Activated naive CD4-positive, alpha-beta T cell treated with anti-CD3 and anti-CD28 coated beads for 36 hours (primary cell): ENCODE data around the gene PHLDA3. TPM values are rescaled to one million over a fixed set of nuclear protein-coding genes. Genes with fewer than 3 reads are reported as not detected.
"Not testable (repeated sequence)": the region's sequence is repeated elsewhere in the genome, so short reads cannot be mapped to it uniquely, and the experiment has no call there.

Experiments
- CTCF ChIA-PET: fragments of 350-600 bp; sonication (Branson Sonifier 250); formaldehyde crosslinking; loops from one replicate; lab custom pipeline; 2021; ENCODE audit warnings: antibody characterized with exemption; lab: Charles Lee
- DNase-seq: peaks from one replicate; pipeline ENCODE4 v3.0.0-alpha.2; 2020
- H3K27ac Mint-ChIP-seq: one replicate; pipeline ENCODE4 v1.8.0; 2021; ENCODE audit warnings: mild to moderate bottlenecking, mixed read lengths
- H3K27me3 Mint-ChIP-seq: one replicate; pipeline ENCODE4 v1.8.0; 2021; ENCODE audit warnings: low read depth, mixed read lengths
- H3K36me3 Mint-ChIP-seq: one replicate; pipeline ENCODE4 v1.8.0; 2021; ENCODE audit warnings: low read depth, mixed read lengths
- H3K4me1 Mint-ChIP-seq: one replicate; pipeline ENCODE4 v1.8.0; 2021; ENCODE audit warnings: low read depth, mixed read lengths
- H3K4me3 Mint-ChIP-seq: one replicate; pipeline ENCODE4 v1.8.0; 2021; ENCODE audit warnings: mild to moderate bottlenecking, moderate library complexity, mixed read lengths
- H3K9me3 Mint-ChIP-seq: one replicate; pipeline ENCODE4 v1.8.0; 2021; ENCODE audit warnings: mixed read lengths
- intact Hi-C: fragments of 100-400 bp; cut with micrococcal nuclease; formaldehyde crosslinking; loops from one replicate; pipeline ENCODE4 v1.15.1; 2023
- total RNA-seq, 2 experiments: library from RNA; stranded (reverse); gene quantifications; one replicate each; pipeline ENCODE4 v1.2.3, GENCODE V29; 2021

PHLDA3 gene
- total RNA-seq, 2 experiments from 2014 or later = 19.5 TPM

DNA sequence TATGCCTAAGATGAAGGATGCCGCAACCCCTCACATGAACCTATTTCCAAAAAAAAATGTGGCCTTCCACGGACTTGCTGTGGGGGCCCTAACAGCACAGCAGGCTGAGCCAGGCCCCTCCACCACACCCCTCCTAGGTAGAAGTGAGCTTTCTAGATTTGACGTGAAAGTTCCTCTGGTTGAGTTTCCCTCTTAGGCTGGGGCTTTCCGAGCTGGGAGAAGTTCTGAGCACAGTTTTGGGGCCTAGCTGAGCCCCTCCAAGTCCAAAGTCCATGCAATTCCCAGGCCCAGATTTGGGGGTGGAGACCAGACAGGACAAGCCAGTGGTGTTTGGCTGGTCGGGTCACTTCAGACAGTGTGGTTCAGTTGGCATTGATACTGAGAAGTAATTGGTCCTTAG lies 13.8 kb upstream of the PHLDA3 start:
- H3K4me3 Mint-ChIP-seq = no peak overlapping the region
- no peaks in the 10 kb centered on the region for H3K9me3 Mint-ChIP-seq

DNA sequence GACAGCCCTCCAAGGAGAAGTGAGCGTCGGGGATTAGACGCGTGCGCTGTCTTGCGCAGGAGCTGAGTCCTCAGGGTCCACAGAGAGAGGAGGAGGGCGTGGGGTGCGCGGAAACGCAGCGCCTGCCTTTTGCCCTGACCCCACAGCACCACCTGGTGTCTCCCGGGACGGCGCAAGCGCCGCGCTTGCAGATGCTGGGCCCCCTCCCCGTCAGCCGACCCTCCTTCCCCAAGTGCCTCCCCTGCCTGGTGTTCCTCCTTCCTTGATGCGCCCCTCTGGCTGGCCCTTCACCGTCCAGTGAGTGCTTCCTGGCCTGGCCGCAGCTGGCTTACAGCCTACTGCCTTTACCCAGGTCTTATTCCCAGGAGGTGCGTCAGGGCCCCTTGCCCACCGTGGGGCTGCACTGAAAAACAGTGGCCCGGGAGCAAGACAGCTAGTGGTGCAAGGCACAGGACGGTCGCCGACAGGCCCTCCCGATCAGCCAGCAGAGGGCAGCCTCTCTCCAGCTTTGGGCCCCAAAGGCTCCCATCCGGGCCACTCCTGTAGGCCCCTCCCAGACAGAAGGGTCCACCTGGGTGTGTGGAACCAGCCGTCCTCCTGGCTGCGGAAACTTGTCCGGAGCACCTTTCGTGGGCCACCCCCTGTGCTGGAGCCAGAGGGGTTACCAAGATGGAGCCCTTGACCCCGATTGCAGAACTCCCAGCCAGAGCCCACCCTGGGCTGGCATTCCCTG lies 12.9 kb upstream of the PHLDA3 start:
- no peak overlapping the region for H3K27ac Mint-ChIP-seq
- H3K9me3 Mint-ChIP-seq = no peaks in the 10 kb centered on the region
- peak; percentile 85 for DNase-seq
- peak overlapping the region; percentile 53 for H3K4me3 Mint-ChIP-seq
- H3K4me1 Mint-ChIP-seq = peaks cover 17% of the 10 kb centered on the region
- H3K27me3 Mint-ChIP-seq = peaks cover 16% of the 10 kb centered on the region
- CTCF ChIA-PET = interaction anchor here (0.6 to 10.5 kb wide), 21 partner anchors 8 to 86 kb away, joined by 3 to 287 read pairs (median 5); partner anchors contain the start of genes CSRP1 and PHLDA3
- H3K36me3 Mint-ChIP-seq = peaks cover 4% of the 10 kb centered on the region
- intact Hi-C loops = loop anchor here (1.0 to 2.0 kb wide), 7 partner anchors 13 to 223 kb away; partner anchors contain the start of genes CSRP1 and PHLDA3

More for the DNA sequence above, 13.8 kb upstream of the PHLDA3 start:
- CTCF ChIA-PET = interaction anchor here (1.0 to 10.5 kb wide), 11 partner anchors 9 to 72 kb away, joined by 3 to 287 read pairs (median 7); partner anchors contain the start of genes CSRP1 and PHLDA3
- no peak for DNase-seq
- Mint-ChIP-seq H3K27ac (no peak overlapping the region), H3K4me1 (peaks cover 17% of the 10 kb centered on the region), H3K36me3 (peaks cover 4% of the 10 kb centered on the region), H3K27me3 (peaks cover 16% of the 10 kb centered on the region)
- intact Hi-C loops = loop anchor here (1.0 kb wide), 3 partner anchors 25 to 77 kb away; partner anchors contain the start of gene CSRP1

DNA sequence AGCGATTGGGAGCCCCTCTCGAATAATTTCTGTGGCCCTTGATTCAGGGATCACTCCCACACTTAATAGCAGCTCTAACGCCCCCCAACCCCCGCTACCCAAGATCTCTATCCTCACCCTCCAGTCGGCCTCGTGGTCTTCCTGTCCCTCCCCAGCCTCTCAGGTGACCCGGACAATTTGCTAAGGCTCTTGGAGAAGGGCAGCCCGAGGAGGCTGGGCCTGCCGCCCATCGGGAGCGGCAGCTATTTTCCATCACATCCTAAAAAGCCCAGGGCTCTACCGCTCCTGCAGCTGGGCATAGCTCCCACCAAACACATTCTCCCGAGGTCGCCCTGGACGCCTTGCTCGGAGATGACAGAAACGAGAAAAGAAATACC lies 12.0 kb upstream of the PHLDA3 start:
- DNase-seq = no peak
- CTCF ChIA-PET = interaction anchor here (0.6 to 10.5 kb wide), 17 partner anchors 8 to 119 kb away, joined by 3 to 287 read pairs (median 5); partner anchors contain the start of gene CSRP1
- Mint-ChIP-seq H3K9me3 (no peaks in the 10 kb centered on the region), H3K4me3 (peak overlapping the region; percentile 53), H3K36me3 (peaks cover 4% of the 10 kb centered on the region), H3K27ac (no peak overlapping the region), H3K27me3 (peaks cover 16% of the 10 kb centered on the region), H3K4me1 (peaks cover 17% of the 10 kb centered on the region)
- intact Hi-C loops = loop anchor here (1.0 to 2.0 kb wide), 4 partner anchors 12 to 224 kb away; partner anchors contain the start of gene PHLDA3

DNA sequence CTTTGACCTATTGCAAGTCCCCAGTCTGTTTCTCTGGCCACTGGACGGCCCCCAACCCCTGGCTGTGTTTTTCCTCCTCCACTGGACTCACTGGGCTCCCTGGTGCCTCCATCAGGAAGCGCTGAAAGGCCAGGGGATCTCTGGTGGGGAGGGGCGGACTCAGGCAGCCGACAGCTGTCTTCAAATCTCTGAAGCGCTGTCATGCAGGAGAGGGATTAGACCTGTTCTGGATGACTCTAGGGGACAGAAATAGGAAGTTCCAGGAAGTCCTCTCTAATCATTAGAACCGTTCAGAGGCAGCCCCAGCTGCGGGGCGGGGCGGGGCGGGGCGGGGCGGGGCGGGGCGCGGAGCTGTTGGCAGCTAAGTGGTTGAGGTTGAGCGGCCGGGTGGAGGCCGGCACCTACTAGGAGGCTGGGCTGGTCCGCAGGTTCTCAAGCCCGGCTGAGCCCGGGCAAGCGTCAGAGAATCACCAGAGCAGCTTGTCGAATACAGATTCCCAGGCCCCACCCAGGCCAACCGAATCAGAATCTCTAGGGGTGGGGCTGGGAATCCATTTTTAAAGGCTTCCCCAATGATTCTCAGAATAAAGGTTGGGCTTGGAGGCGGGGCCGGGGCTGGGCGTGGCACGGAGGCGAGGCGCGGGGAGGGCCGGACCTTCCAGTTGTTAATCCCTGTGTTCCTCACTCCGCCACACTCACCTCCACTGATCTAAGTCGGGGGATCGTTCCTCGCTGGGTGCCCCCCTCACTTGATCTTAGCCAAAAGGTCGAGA lies 11.4 kb upstream of the PHLDA3 start:
- H3K9me3 Mint-ChIP-seq = no peaks in the 10 kb centered on the region

DNA sequence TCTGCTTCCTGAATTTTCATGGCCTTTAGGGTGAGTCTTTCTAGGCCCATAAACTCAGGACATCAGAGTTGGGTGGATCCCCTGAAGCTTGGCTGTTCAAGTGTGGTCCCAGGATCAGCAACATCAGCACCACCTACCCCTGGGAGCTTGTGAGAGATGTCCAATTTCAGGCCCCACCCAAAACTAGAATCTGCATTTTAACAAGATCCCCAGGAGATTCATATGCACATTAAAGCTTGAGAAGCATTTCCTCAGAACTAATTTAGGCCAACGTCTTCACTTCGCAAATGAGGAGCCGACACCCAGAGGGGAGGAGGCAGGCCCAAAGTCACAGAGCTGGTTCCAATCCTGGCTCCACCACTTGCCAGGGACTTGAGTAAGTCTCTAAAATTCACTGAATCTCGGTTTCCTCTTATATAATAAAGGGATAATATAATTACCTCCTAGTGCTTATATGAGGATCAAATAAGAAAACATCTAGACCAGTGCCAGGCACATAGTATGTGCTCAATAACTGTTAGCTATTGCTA lies 10.3 kb upstream of the PHLDA3 start:
- H3K27ac Mint-ChIP-seq = no peak overlapping the region

More for the DNA sequence above, 11.4 kb upstream of the PHLDA3 start:
- DNase-seq = peak; percentile 70
- CTCF ChIA-PET = interaction anchor here (0.6 to 10.5 kb wide), 12 partner anchors 11 to 118 kb away, joined by 3 to 287 read pairs (median 6); partner anchors contain the start of gene CSRP1
- Mint-ChIP-seq H3K4me3 (peak overlapping the region; percentile 53), H3K4me1 (peaks cover 17% of the 10 kb centered on the region), H3K36me3 (peaks cover 4% of the 10 kb centered on the region), H3K27ac (no peak overlapping the region), H3K27me3 (peaks cover 16% of the 10 kb centered on the region)
- intact Hi-C loops = loop anchor here (1.0 to 2.0 kb wide), 4 partner anchors 11 to 224 kb away; partner anchors contain the start of gene PHLDA3

DNA sequence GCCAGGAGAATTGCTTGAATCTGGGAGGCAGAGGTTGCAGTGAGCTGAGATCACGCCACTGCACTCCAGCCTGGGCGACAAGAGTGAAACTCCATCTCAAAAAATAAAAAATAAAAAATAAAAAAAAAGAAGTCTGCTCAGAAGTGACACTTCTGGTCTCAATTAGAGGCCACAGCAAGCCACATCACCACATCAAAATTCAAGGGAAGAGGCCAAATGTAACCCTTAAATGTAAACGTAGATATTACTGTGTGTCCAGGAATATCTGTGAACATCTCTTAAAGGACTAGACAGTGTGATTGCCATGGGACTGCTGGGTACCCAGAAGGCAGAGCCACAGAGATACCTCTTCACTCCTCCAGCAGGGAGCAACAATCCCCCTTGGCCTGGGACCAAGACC lies 9.7 kb upstream of the PHLDA3 start:
- Mint-ChIP-seq H3K27me3 (peaks cover 20% of the 10 kb centered on the region), H3K4me1 (peaks cover 17% of the 10 kb centered on the region)
- H3K9me3 Mint-ChIP-seq, DNase-seq, H3K4me3 Mint-ChIP-seq, intact Hi-C loops, H3K27ac Mint-ChIP-seq, H3K36me3 Mint-ChIP-seq: not testable (repeated sequence)
- CTCF ChIA-PET = interaction anchor here (1.1 to 10.5 kb wide), 4 partner anchors 9 to 31 kb away, joined by 3 to 287 read pairs (median 46); partner anchors contain the start of gene CSRP1

More for the DNA sequence above, 10.3 kb upstream of the PHLDA3 start:
- Mint-ChIP-seq H3K36me3 (peaks cover 3% of the 10 kb centered on the region), H3K4me1 (peaks cover 17% of the 10 kb centered on the region), H3K9me3 (no peaks in the 10 kb centered on the region), H3K27me3 (peaks cover 16% of the 10 kb centered on the region), H3K4me3 (no peak overlapping the region)
- CTCF ChIA-PET = interaction anchor here (1.5 to 10.5 kb wide), 3 partner anchors 9 to 31 kb away, joined by 3 to 287 read pairs (median 87); partner anchors contain the start of gene CSRP1
- intact Hi-C loops = no loop called here
- no peak for DNase-seq

DNA sequence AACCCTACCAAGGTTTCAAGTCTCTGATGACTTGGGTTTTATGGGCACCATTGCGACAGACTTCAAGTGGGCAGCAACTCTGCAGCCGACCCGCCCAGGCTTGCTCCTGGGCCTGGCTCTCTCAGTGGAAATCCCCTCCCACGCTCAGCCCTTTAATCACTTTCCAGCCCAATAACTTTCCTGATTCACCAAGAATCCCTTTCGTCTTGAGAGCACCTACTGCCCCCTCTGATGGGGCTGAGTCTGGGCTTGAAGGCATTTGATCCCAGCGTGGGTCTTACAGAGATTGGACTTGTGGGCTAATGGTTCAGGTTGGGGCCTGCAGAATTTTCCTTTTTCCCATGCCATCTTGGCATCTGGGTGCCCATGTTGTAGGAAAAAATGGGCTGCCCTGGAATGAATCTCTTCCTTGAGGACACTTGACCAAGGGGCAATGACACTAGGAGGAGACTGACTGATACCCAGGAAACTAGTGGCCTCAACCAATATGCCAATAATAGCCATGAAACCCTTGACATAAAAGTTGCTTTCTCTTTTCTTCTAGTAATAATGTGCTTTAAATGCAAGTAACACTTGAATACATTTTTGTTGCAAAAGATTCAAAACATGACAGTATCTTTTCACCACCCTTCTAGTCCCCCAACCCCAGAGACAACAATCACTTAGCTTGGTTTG lies 7.8 kb upstream of the PHLDA3 start:
- intact Hi-C loops = no loop called here
- Mint-ChIP-seq H3K27ac (no peak overlapping the region), H3K9me3 (no peaks in the 10 kb centered on the region), H3K36me3 (no peaks in the 10 kb centered on the region), H3K4me3 (no peak overlapping the region), H3K27me3 (peaks cover 26% of the 10 kb centered on the region), H3K4me1 (peaks cover 12% of the 10 kb centered on the region)
- DNase-seq = no peak
- CTCF ChIA-PET = no interaction called here

DNA sequence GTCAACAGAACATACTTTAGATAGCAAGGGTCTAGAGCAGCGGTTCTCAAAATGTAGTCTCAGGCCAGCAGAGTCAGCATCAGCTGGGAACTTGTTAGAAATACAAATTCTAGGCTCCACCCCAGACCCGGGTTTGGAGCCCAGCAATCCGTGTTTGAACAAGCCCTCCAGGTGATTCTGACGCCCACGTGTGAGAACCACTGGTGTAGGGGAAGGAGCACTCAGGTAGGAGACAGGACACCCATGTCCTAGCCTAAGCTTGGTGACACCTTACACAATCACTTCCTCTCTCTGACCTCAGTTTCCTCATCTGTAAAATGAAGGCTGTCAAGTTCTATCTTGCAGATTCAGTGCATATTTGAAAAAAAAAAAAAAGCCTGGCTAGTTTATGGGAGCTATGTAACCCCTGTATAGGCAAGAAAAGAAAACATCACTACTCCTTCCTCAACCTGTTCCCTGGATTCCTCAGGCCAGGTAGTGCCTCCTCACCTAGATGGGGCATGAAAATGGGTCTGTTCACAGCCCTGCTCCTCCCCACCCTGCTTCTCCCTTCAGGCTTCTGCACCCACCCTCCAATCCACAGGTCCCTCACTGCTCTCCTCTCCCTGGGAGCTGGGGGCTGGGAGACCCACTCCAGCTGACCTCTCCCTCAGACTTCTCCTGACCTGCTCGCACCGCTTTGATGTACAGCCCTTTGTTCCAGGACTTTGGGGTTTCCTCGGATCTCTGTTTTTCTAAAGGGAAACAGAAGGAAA lies 7.1 kb upstream of the PHLDA3 start:
- no peak overlapping the region for H3K27ac Mint-ChIP-seq
- H3K9me3 Mint-ChIP-seq = no peaks in the 10 kb centered on the region
- H3K4me3 Mint-ChIP-seq = no peak overlapping the region
- peaks cover 5% of the 10 kb centered on the region for H3K4me1 Mint-ChIP-seq
- CTCF ChIA-PET = no interaction called here
- H3K36me3 Mint-ChIP-seq = no peaks in the 10 kb centered on the region
- DNase-seq = no peak
- intact Hi-C loops = no loop called here
- peaks cover 29% of the 10 kb centered on the region for H3K27me3 Mint-ChIP-seq

DNA sequence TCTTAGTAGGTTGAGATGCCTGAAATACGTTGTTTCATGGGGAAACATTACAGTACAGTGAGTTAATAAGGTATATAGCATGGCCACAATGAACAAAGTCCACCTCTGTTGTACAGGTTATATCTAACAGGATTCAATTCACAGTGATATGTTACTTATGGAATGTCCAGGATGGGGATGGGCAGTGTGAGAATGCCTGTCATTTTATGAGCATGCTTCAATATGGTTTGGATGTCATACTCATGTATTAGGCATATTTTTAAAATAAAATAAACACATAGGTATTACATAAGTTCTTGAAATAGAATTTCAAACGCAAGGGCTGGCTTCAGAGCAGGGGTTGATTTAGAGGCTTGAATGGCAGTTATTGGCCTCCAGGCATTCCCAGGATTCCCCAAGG lies 6.1 kb upstream of the PHLDA3 start:
- H3K4me3 Mint-ChIP-seq = no peak overlapping the region
- DNase-seq = no peak
- no peaks in the 10 kb centered on the region for H3K4me1 Mint-ChIP-seq
- no peak overlapping the region for H3K27ac Mint-ChIP-seq
- peaks cover 35% of the 10 kb centered on the region for H3K27me3 Mint-ChIP-seq
- H3K36me3 Mint-ChIP-seq = no peaks in the 10 kb centered on the region
- intact Hi-C loops = no loop called here
- CTCF ChIA-PET = interaction anchor here (1.1 kb wide), 1 partner anchor 38 kb away, joined by 3 read pairs; no protein-coding TSS in a partner anchor
- H3K9me3 Mint-ChIP-seq = no peaks in the 10 kb centered on the region

DNA sequence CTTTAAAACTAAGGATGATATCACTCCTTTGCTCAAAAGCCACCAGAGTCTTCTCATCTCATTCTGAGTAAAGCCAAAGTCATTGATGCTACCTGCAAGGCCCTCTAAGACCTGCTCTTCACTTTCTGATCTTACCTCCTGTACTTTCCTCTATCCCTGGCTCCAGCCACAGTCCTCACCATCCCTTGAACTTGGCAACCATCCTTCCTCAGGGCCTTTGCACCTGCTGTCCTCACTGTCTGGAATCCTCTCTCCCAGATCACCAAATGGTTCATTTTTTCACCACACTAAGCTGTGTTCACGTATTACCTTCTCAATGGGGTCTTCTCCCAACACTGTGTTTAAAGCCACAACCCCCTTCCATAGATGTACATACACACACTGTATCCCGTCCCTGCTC lies 4.3 kb upstream of the PHLDA3 start:
- Mint-ChIP-seq H3K36me3 (no peaks in the 10 kb centered on the region), H3K4me1 (peaks cover 3% of the 10 kb centered on the region), H3K4me3 (no peak overlapping the region), H3K27ac (no peak overlapping the region), H3K9me3 (no peaks in the 10 kb centered on the region), H3K27me3 (peaks cover 42% of the 10 kb centered on the region)
- intact Hi-C loops = no loop called here
- CTCF ChIA-PET = interaction anchor here (1.3 kb wide), 2 partner anchors 9 to 39 kb away, joined by 3 to 4 read pairs; no protein-coding TSS in a partner anchor
- no peak for DNase-seq

DNA sequence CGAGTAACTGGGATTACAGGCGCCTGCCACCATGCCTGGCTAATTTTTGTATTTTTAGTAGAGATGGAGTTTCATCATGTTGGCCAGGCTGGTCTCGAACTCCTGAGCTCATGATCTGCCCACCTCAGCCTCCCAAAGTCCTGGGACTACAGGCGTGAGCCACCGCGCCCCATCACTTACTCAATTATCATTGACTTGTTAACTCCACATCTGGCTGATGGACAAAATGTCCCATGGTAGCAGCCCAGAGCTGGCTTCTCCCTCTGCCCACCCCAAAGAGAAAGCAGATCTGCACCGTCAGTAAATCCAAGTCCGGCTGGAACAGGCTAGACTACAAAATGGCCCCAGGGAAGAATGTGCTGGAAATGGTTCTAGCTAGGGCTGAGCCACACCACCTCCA lies 3.3 kb upstream of the PHLDA3 start:
- H3K36me3 Mint-ChIP-seq, intact Hi-C loops, DNase-seq, H3K9me3 Mint-ChIP-seq, H3K4me1 Mint-ChIP-seq, H3K27ac Mint-ChIP-seq, H3K4me3 Mint-ChIP-seq: not testable (repeated sequence)
- peaks cover 49% of the 10 kb centered on the region for H3K27me3 Mint-ChIP-seq
- CTCF ChIA-PET = interaction anchor here (1.3 kb wide), 1 partner anchor 40 kb away, joined by 3 read pairs; no protein-coding TSS in a partner anchor
